SU-DHL-6 (cell line): Measurements from ENCODE around the gene SF3A1.

Experiments used
- EZH2phosphoT487 ChIP-seq: fragments of 200-600 bp; sonication (generic), shearing (Covaris generic); conservative IDR thresholded peaks from 2 replicates; pipeline ENCODE4 v1.6.1; 2018; ENCODE audit warnings: mild to moderate bottlenecking, antibody characterized with exemption, low read length, moderate library complexity, mixed read lengths
- TF ChIP-seq, protein P1 (sequence below): fragments of 200-600 bp; sonication (generic); IDR thresholded peaks from one replicate; pipeline ENCODE4 v1.5.1; 2017; ENCODE audit warnings: antibody characterized with exemption, mild to moderate bottlenecking, low read length, moderate library complexity; ENCODE audit not compliant: insufficient read depth, poor library complexity, severe bottlenecking

DNA sequence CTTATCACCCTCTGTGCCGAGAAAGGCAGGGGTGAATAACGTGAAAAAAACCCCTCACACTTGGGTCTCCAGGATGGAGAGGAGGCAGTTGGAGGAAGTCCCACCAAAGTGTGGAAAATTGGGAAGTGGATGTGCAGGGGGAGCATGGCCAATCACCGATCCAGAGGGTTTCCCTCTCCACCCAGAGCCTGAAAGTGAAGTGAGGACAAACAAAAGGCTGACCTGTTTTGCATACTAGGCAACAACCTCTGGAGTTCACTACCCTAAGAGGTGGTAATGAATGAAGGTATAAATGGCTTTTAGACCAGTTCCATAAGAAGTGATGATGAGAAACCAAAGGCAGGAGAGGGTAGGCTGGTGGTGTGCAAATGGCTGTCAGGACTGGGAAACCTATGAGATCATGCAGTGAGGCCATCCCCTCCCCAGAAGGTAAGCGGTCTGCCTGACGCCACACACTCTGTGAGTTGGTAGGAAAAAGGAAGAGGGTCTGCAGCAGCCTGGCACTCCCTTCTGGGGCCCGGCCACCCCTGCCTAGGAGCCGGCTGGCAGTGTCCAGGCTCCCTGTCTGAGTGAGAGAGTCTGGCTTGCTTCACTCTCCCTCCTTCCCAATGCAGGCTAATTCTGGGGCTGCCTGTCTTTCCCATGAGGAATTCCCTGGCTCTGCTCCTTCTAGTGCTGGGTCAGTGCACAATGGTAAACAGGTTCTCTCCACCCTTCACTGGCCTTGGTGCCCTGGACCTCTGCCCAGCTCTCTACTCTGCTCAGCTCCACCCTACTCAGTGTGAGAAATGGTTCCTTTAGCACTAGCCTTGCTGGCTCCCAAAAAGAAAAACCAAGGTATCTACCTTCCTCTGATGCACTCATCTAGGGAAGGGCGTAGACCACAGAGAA is 45.6 kb downstream of the SF3A1 start:
- TF ChIP-seq, protein P1, sequence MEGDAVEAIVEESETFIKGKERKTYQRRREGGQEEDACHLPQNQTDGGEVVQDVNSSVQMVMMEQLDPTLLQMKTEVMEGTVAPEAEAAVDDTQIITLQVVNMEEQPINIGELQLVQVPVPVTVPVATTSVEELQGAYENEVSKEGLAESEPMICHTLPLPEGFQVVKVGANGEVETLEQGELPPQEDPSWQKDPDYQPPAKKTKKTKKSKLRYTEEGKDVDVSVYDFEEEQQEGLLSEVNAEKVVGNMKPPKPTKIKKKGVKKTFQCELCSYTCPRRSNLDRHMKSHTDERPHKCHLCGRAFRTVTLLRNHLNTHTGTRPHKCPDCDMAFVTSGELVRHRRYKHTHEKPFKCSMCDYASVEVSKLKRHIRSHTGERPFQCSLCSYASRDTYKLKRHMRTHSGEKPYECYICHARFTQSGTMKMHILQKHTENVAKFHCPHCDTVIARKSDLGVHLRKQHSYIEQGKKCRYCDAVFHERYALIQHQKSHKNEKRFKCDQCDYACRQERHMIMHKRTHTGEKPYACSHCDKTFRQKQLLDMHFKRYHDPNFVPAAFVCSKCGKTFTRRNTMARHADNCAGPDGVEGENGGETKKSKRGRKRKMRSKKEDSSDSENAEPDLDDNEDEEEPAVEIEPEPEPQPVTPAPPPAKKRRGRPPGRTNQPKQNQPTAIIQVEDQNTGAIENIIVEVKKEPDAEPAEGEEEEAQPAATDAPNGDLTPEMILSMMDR: no peak
- TF ChIP-seq EZH2phosphoT487: no peak
